ENCODE data around the gene MYBPC2.
"Not testable (repeated sequence)": the region's sequence is repeated elsewhere in the genome, so short reads cannot be mapped to it uniquely, and the experiment has no call there.

The MYBPC2 gene

DNA sequence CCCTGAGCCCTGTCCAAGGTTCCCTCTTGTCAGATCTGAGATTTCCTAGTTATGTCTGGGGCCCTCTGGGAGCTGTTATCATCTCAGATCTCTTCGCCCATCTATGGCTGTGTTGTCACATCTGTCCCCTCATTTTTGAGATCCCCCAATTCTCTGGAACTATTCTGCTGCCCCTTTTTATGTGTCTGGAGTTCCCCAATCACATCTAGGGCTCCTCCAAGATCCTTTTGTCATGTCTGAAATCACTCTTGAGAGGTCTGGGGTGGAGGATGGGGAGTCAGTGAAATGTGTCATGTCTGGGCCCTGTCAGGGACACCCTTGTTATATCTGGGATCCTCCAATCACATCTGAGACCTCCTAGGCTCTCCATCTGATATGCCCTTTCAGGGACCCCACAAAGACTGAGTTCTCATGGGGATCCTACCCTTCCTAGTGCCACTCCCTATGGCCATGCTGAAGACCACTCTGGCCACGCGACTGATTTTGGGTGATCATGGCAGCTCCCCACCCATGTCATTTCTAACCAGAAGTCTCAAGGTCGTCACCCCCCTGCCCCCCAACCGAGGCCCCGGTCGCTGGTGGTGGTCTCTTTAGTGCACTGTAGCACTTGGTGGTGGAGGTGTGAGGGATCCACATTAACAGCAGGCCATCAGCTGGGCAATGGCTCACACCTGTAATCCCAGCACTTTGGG, 3.8 kb upstream of the MYBPC2 start:
- DNase-seq, result no peak

DNA sequence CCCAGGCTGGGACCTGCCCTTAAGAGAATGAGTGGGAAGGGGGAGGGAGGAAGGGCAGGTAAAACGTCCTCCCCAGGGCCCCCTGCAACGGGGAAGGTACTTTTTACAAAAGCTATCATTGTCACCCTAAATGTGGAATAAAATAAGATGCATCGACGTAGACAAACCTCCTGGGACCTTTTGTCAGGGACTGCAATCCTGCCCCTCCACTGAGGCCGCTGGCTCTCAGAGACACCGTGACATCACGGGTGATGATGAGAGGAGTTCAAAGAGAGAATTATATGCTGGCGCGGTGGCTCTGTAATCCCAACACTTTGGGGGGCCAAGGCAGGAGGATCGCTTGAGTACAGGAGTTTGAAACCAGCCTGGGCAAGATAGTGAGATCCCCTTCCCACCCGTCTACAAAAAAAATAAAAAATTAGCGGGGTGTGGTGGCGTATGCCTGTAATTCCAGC, 1.8 kb upstream of the MYBPC2 start:
- DNase-seq, result no peak

DNA sequence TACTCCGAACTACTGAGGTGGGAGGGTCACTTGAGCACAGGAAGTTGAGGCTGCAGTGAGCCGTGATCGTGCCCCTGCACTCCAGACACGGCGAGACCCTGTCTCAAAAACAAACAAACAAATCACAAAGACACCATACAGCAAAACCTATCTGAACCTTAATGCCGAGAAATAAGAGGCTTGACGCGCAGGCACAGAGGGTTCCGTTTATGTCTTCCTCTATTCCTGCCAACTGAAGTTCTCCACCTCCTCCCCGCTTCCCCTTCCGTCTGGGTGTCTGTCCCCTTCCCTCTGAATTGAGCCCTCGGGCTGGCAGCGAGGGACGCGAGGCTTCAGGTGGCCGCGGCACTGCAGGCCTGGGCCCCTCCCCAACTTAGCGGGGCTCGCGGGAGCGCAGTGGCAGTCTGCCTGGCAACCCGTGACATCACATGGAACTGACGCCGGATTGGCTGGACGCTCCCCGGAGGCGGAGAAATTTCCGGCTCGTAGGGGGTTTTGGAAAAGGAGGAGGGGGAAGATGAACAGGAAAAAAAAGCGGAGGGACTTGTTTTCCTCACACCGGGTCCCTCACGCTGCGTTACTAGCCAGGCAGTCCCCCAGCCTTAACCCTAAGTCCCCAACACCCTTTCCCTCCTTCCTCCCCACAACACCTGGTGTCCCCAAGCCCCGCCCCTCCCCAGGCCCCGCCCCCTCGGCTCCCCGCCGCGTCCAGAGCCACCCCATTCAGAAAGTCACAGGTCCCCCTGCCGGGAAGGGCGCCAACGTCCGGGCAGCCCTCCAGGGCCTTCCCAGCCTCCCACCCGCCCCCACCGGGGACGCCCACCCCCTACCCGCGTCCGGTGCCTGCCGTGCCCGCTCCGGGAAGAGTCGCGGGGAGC, 1.1 kb upstream of the MYBPC2 start:
- DNase-seq, result peak; percentile 80 to 89

DNA sequence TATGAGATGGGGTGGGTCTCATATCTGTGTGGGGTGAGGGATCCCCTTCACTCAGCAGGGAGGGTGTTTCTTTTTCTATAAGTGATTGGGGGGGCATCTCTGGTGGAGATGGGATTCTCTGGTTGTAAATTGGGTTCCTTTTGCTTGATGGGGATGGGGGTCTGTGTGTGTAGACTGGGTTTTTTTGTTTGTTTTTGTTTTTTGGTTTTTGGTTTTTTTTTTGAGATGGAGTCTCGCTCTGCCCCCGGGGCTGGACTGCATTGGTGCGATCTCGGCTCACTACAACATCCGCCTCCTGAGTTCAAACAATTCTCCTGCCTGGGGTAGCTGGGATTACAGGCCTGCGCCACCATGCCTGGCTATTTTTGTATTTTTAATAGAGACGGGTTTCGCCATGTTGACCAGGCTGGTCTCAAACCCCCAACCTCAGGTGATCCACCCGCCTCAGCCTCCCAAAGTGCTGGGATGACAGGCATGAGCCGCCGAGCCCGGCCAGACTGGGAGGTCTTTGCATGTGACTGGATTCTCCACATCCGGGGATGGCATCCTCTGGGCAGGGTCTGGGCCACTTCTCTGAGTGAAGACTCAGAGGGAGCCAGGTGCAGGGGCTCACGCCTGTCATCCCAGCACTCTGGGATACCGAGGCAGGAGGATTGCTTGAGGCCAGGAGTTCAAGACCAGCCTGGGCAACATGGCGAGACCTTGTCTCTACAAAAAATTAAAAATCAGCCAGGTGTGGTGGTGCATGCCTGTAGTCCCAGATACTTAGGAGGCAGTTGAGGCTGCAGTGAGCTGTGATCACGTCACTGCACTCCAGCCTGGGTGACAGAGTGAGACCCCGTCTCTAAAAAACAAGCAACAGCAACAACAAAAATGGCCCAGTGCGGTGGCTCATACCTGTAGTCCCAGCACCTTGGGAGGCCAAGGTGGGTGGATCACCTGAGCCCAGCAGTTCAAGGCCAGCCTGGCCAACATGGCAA, 799 bp downstream of the MYBPC2 start:
- DNase-seq, result no peak

DNA sequence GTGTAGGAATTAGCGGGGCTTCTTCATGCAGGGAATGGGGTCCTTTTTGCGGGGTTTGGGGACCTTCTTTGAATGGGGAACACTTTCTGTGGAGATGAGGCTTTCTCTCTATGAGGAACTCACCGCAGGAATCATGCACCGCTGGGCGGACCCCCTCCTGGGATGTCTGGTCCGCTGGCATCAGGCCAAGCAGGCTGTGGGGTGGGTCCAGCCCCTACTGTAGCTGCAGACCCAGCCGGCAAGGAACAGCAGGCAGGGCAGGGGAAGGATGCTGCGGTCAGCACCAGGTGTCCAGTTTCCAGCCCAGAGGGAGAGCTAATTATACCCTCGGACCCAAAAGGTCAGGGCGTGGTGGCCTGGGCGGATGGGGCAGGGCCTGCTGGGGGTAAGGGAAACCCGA, 1.8 kb downstream of the MYBPC2 start:
- no peak for DNase-seq

DNA sequence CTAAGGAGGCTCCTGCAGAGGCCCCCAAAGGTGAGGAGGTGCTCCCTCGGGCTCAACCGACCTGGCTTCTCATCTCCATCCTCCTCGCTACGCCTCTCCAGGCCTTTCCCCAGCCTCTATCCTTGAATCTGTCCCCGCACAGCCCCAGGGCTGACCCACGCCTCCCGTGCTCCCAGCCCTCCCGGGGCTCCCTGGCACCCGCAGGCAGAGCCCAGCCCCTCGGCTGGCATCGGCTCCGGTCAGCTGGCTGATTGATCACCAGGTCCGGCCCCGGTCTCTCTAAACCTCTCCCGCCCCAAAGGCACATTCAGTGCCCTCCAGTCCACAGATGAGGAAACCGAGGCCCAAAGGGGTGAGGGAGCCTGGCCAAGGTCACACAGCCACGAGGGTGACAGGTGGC, 2.5 kb downstream of the MYBPC2 start:
- no peak for DNase-seq

DNA sequence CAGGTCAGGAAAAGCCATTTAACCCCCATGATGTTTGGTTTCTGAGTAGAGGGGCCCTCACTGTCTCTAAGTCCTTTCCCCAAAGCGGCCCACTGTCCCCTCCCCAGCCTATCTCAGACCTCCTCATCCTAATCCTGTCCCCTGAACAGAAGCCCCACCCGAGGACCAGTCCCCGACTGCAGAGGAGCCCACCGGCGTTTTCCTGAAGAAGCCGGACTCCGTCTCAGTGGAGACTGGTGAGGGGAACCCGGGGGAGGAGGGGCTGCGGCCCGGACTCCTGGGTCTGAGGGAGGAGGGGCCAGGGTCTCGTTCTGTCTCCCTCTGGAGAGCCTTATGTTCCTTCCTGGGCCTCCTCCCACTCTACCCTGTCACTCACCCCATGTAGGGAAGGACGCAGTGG, 2.9 kb downstream of the MYBPC2 start:
- DNase-seq, result no peak

DNA sequence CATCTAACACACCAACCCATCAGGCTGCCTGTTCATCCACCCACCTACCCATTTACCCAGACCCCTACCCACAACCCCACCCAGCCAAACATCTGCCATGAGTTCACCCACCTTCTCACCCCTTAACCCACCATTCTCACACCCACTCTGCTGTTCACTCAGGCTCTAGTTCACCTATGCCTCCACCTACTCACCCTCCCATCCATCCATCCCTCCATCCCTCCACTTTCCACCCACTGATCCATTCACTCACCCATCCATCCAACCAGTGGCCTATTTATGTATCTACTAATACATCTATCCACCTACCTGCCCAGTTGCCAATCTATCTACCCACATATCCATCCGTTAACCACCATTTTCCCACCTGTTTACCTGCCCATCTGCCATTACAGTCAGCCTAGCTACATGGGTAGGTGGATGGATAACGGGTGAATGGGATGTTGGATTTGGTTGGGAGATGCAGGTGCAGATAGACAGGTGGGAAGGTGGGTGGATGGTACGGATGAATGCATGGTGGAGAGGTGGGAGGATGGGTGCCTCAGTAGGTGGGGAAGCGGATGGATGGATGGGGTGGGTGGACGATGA, 5.3 kb downstream of the MYBPC2 start:
- DNase-seq, result no peak

DNA sequence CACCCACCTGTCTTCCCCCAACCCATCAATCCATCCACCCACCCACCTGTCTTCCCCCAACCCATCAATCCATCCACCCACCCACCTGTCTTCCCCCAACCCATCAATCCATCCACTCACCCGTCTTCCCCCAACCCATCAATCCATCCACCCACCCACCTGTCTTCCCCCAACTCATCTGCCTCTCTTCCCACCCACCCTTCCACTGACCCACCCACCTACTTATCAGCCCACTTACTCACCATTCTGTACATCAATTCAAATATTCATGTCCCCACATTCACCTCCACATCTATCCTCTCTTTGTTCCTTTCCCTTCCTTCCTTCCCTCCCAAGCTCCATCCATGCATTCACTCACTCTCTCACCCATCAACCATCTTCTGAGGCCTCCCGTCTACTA, 6.4 kb downstream of the MYBPC2 start:
- DNase-seq, result not testable (repeated sequence)

DNA sequence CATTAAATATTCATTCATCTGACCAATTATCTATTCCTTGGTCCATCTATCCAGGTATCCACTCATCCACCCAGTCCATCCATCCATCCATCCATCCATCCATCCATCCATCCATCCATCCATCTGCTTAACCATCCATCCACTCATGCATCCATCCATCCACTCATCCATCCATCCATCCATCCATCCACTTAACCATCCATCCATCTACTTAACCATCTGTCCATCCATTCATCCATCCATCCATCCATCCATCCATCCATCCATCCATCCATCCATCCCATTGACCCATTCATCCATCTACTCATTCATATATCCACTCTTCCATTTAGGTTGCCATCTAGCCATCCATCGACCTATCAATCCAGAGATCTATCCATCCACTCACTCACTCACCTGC, 11.4 kb downstream of the MYBPC2 start:
- no peak for DNase-seq

DNA sequence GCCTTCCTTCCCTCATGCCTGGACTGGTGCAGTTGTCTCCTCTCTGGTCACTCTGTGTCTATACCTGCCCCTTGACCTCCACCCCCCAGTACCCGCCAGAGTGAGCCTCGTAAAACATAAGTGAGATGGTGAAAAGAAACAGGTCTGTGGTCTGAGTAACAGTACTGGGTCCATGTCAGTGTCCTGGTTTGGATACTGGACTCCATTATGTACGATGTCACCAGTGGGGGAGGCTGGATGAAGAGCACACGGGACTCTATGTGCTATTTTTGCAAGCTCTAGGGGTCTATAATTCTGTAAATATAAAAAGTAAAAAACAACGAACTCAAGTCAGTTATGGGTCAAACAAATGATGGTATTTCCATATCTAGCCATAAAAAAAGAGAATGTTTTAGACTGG, 14.4 kb downstream of the MYBPC2 start:
- DNase-seq, result no peak

DNA sequence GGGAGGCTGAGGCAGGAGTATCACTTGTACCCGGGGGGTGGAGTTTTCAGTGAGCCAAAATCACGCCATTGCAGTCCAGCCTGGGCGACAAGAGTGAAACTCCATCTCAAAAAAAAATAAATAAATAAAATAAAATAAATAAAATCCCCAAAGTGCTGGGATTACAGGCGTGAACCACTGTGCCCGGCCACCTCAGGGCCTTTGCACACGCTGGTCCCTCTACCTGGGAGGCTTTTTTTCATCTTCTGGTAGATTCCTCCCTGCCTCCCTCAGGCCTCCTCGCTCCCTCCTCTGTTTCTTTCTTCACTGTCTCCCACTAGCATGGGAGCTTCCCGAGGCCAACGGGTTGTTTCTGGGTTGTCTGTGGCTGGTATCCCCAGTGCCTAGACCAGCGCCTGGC, 15.1 kb downstream of the MYBPC2 start:
- no peak for DNase-seq

DNA sequence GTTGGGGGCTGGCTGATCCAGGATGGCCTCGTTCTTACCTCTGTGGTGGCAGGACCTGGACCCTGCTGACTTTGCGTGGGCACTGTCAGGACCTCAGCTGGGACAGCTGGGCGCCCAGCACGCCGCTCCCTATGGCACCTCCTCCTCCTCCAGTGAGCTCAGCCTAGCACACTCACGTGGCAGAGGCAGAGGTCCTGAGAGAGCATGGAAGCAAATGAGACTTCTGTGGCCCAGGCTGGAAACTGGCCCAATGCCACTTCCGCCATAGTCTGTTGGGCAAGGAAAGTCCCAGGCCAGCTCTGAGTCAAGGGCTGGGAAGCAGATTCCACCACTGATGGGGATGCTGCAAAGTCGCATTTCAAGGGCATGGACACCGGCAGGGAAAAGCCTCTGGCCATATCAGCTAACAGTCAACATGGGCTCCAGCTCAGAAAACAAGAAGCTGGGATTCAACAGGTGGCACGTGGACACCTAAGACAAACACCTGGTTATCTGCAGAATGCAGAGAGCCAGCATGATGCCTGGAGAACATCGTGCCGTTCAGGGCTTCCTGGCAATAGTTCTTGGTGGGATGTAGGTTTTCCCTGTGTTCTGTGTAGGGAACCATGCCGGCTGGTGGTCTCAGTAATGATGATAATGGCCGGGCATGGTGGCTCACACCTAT, 16.7 kb downstream of the MYBPC2 start:
- DNase-seq, result no peak

DNA sequence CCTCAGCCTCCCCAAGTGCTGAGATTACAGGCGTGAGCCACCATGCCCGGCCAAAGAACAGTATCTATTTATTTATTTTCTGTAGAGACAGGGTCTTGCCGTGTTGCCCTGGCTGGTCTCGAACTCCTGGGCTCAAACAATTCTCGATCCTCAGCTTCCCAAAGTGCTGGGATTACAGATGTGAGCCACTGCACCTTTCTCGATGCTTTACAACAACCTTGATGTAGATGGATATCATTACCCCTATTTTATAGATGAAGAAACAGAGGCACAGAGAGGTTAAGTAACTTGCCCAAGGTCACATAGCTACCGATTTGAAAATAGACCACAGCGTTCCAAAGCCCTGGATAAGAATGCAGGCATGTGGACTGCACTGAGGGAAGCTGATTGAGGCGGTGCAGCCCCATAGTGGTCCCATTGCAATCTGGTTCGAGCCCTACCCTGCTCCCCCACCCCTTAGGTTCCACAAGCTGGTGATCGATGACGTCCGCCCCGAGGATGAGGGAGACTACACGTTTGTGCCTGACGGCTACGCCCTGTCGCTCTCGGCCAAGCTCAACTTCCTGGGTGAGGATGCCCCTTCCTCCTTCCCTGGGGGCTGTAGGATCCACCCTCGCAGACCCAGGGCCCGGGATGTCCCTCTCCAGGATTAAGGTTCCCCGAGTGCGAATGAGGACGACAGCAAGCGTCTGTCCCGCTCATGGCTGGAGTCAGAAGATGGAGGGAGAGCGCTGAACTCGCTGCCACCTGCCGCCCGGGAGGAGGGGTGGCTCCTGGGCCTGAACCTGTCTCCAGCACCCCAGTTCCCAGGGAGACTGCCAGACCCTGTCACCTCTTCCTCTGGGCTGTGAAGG, 17.9 kb downstream of the MYBPC2 start:
- no peak for DNase-seq

DNA sequence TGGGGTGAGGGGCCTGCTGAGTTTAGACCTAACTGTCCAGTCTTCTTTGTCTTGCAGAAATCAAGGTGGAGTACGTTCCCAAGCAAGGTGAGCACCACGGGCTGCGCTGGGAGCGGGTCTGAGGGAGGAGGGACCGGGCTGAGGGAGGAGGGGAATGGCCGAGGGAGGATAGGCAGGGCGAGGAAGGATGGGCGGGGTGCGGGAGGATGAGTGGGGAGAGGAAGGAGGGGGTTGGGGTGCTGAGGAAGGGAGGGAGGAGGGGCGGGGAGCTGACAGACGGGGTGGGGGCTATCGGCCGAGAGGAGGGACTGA, 18.5 kb downstream of the MYBPC2 start:
- DNase-seq, result no peak

DNA sequence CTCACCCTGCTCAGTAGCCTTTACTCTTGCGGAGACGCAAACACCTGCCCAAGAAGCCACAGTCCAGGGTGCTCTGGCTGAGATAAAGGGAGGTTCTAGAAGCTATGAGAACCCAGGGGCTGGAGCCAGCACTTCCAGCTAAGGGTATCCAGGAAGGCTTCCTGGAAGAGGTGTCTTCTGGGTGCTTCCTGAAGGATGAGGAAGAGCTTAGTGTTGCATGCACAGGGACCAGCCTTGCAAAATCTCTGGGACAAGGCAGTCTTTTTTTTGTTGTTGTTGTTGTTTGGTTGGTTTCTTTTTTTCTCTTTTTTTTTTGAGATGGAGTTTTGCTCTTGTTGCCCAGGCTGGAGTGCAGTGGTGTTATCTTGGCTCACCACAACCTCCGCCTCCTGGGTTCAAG, 20.6 kb downstream of the MYBPC2 start:
- no peak for DNase-seq

DNA sequence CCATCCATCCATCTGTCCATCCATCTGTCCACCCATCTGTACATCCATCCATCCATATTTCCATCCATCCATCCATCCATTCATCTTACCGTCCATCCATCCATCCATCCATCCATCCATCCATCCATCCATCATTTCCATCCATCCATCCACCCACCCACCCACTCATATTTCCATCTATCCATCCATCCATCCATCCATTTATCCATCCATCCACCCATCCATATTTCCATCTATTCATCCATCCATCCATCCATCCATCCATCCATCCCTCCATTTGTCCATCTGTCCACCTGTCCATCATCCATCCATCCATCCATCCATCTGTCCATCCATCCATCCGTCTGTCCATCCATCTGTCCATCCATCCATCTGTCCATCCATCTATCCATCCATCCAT, 23.3 kb downstream of the MYBPC2 start:
- DNase-seq, result no peak

DNA sequence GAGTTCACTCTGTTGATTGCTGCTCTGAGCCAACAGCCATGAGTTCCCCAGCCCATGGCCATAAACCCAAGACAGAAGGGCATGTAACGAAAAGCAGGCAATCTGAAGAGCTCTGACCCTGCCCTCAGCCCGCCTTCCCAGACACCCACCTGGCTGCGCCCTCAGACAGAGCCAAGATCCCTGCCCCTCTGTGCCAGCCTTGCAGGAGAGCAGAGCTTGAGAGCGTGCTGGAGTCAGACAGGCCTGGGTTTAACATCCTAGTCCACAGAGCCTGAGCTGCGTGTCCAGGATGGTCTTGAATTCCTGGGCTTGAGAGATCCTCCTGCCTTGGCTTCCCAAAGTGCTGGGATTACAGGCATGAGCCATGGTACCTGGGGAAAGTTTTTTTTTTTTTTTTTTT, 24.6 kb downstream of the MYBPC2 start:
- DNase-seq, result no peak

DNA sequence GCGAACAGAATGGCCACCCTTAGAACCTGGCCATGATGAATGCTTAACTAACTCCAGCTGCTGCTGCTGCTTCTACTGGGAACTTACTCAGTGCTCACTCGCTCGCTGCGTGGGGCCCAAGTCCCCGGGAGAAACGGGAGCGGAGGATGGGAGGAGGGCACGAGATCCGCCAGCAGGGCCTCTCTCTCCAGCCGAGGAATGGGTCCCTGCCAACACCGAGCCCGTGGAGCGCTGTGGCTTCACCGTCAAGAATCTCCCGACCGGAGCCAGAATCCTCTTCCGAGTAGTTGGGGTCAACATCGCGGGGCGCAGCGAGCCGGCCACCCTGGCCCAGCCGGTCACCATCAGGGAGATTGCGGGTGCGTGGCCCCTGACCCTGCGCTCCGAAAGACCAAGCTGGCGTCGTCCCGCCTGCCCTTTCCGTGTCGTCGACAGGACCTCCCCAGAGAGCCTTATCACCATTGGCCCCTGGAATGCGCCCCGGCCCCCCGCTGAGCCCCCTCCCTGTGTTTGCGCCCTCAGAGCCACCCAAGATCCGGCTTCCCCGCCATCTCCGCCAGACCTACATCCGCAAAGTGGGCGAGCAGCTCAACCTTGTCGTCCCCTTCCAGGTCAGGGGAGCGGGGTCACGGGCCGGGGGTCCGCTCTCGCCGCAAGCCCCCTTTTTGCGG, 25.8 kb downstream of the MYBPC2 start:
- no peak for DNase-seq

DNA sequence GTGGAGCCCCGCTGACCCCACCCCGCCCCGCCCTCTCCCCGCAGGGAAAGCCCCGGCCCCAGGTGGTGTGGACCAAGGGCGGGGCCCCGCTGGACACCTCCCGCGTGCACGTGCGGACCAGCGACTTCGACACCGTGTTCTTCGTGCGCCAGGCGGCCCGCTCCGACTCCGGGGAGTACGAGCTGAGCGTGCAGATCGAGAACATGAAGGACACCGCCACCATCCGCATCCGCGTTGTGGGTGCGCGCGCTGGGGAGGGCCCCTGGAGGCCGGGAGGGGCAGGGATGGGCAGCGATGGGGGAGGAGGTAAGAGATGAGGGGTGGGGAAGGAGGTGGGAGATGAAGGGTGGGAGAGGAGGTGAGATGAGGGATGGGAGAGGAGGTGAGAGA, 26.4 kb downstream of the MYBPC2 start:
- no peak for DNase-seq

DNA sequence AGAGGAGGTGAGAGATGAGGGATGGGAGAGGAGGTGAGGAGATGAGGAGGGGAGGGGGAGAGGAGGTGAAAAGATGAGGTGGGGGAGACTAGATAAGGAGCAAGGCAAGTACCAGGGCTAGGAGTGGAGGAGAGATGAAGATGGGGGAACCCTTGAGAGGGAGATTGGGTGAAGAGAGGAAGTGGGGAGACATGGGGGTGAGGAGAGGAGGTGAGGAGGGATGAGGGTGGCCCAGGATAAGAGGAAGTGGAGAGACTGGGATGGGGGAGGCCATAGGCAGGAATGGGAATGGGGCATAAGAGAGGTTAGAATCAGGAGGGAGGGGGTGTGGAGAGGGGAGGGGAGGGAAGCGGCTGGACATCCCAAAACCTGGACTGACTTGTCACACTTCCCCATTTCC, 26.9 kb downstream of the MYBPC2 start:
- DNase-seq, result no peak
